ENCODE measurements around the gene SYMPK. TPM values are rescaled to one million over a fixed set of nuclear protein-coding genes. Genes with fewer than 3 reads are reported as not detected.

SYMPK gene
- polyA plus RNA-seq, 3 donors, result 59.7 to 76.5 (median 70.1) TPM

DNA sequence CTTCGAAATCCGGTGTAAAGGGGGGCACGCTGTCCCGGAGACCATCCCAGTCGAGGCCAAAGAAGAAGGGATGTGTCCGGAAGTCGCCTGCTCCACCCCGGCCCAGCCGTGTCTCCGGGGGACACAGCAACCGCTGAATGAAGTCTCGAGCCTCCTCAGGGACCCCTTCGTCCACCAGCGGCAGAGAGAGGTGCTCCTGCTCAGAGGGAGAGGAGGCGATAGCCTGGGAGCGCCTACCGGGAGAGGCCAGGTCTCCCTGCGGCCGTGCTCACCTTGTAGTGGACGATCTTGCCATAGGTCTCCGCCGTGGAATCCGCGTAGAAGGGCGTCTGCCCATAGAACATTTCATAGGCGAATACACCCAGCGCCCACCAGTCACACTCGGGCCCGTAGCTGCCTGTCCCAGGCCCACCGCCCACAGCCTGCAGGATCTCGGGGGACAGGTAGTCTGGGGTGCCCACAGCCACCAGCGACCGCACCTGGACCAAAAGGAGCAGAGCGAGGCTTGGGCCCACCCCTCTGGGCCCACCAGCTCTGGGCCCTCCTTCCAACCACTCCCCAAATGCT, 85.5 kb downstream of the SYMPK start:
- DNase-seq (ENCODE audit: extremely low read depth in 1 of 11, low read depth in 9 of 11, low spot score in 4 of 11), result no peak

GRCh38 chr19:45774765-45775164, 88.2 kb downstream of the SYMPK start:
- DNase-seq (ENCODE audit: extremely low read depth in 1 of 11, low read depth in 9 of 11, low spot score in 4 of 11), result no peak

GRCh38 chr19:45773384-45773783, 89.6 kb downstream of the SYMPK start:
- DNase-seq (ENCODE audit: extremely low read depth in 1 of 11, low read depth in 9 of 11, low spot score in 4 of 11), result no peak

- DNase-seq (ENCODE audit: extremely low read depth in 1 of 11, low read depth in 9 of 11, low spot score in 4 of 11), result no peak
Measured at GRCh38 chr19:45772912-45773311, 90.0 kb downstream of the SYMPK start.

GRCh38 chr19:45772130-45772840, 90.7 kb downstream of the SYMPK start:
- no peak for DNase-seq (ENCODE audit: extremely low read depth in 1 of 11, low read depth in 9 of 11, low spot score in 4 of 11)

DNA sequence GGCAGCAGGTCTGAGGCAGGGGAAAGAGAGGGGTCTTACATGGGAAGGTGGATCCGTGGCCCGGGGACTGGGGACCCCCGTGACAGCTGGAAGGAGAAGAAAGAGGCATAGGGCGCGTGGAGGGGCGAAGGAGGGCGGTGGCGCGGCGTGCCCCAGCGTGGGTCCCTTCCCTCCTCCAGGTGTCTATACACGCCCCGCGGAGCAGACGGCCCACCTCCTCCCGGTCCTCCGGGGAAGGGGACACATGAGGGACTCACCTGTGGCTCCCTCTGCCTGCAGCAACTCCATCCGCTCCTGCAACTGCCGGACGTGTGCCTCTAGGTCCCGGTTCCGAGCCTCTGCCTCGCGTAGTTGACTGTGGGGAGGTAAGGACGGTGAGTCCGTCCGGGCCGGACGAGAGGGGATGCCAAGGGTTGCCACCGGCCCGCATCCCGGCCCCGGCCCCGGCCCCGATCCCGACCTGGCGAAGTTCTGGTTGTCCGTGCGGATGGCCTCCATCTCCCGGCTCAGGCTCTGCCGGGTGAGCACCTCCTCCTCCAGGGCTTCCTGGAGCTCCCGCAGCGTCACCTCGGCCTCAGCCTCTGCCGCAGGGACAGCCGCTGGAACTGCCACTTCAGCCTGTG, 91.5 kb downstream of the SYMPK start:
- no peak for DNase-seq (ENCODE audit: extremely low read depth in 1 of 11, low read depth in 9 of 11, low spot score in 4 of 11)

- peak; percentile 89 to 98 (median 96) for DNase-seq (ENCODE audit: extremely low read depth in 1 of 11, low read depth in 9 of 11, low spot score in 4 of 11)
Measured at GRCh38 chr19:45770192-45771101, 92.5 kb downstream of the SYMPK start.

GRCh38 chr19:45769821-45770191, 93.1 kb downstream of the SYMPK start:
- no peak for DNase-seq (ENCODE audit: extremely low read depth in 1 of 11, low read depth in 9 of 11, low spot score in 4 of 11)

DNA sequence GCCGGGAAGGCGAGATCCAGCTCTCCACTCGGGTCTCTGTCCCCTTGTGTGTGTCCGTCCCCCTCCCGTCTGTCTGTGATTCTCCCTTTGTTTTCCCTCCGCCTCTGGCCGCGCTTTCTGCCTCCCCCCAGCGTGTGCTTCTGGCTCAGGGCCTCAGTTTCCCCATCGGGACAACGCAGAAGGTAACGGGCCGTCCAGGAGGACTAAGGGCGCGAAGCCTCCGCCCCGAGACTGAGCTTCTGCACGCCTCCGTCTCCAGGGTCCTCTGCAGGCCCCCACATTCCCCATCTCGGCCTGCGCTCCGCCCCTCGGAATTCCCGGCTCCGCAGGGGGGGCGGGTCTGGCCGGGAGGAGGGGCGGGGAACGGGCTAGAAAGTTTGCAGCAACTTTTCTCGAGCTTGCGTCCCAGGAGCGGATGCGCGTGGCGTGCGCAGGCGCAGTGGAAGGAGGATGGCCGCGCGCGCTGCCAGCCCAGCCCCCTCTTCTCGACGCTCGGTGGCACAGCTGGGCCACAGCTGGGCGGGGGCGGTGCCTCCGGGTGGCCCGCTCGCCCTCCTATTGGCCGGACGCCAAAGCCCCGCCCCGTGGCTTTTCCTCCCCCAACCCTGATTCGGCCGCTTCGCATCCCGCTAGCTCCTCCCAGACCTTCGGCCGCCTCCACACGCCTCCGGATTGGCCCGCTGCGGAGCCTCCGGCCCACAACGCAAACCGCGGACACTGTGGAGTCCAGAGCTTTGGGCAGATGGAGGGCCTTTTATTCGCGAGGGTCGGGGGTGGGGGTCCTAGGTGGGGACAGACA, 93.8 kb downstream of the SYMPK start, which contains the start of gene SIX5:
Gene SIX5, minus strand, starts transcription at position 269 of the 799 bp plus-strand sequence. CDS start 408 bp downstream, outside the sequence.
- DNase-seq (ENCODE audit: extremely low read depth in 1 of 11, low read depth in 9 of 11, low spot score in 4 of 11), result peak; percentile 94 to 99 (median 97)

- no peak for DNase-seq (ENCODE audit: extremely low read depth in 1 of 11, low read depth in 9 of 11, low spot score in 4 of 11)
Measured at GRCh38 chr19:45768655-45768983, 94.3 kb downstream of the SYMPK start.

GRCh38 chr19:45767881-45768654, 94.9 kb downstream of the SYMPK start:
- DNase-seq (ENCODE audit: extremely low read depth in 1 of 11, low read depth in 9 of 11, low spot score in 4 of 11), result peak in 5 of 11 donors; percentile 48 to 73 (median 54)

DNA sequence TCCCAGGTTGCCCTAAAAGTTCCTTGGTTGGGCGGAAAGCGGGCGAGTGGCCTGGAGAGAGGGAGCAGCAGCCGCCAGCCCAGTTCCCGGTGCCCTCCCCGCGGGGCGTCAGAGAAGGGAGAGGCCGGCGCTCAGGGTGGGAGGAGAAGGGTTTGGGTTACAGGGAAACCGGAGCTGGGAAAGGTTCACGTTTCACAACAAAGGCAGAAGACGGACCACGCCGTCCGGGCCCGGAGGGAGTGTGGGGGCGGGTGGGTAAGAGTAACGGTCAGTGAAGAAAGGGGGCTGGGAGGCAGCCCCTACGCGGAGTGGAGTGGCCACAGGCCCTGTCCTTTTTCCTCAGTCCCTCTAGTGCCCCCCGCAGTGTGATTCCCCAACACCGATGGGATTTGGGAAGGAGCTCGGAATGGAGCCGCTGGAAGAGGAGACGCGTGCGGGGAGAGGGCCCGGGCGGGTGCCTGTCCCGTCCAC, 95.5 kb downstream of the SYMPK start:
- peak in 10 of 11 donors; percentile 68 to 90 (median 84) for DNase-seq (ENCODE audit: extremely low read depth in 1 of 11, low read depth in 9 of 11, low spot score in 4 of 11)

DNA sequence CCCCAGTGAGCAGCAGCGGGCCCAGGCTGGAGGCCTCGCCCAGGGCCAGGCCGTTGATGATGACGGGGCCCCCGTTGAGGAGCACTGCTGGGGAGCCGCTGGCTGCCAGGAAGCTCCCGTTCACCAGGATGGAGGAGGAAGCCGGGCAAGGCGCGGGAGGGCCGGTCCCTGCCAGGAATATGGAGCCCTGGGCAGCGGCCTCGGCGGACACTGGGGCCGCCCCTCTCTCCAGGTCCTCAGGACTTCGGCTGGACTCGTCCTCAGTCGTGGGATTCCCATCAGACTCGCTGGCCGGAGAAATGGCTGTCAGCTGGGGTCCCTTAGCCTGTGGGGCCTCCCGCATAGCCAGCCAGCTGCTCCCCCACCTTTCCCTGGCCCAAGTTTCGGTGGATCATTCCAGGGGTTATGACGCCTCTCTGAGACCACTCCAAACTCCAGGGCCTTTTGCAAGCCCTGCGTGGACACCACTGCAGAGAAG, 96.0 kb downstream of the SYMPK start:
- DNase-seq (ENCODE audit: extremely low read depth in 1 of 11, low read depth in 9 of 11, low spot score in 4 of 11), result no peak

GRCh38 chr19:45766296-45766868, 96.6 kb downstream of the SYMPK start:
- DNase-seq (ENCODE audit: extremely low read depth in 1 of 11, low read depth in 9 of 11, low spot score in 4 of 11), result no peak

DNA sequence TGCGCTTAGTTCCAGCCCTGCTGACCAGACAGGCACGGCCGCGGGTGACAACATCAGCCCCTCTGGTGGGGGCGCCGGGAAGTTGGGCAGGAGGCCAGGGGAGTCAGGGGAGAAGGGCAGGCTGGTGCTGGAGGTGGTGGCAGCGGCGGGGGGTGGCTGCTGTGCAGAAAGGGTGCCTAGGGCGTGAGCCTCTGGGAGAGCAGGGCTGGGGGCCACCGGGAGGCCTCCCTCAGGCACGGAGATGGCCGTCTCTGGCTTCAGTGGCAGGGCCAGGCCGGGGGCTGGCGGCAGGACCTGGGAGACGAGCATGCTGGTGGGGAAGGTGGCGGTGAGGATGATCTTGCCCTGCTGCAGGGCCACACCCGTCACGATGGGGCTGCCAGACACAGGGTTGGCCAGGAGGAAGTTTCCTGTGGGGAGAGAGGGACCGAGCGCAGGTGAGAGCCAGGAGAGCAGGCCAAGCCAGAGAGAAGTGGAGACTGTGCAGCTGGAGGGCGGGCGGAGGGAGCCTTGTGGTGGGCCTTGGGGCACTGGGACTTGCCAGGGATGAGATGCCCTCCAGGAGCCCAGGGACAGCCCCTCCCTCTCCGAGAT, 97.1 kb downstream of the SYMPK start:
- no peak for DNase-seq (ENCODE audit: extremely low read depth in 1 of 11, low read depth in 9 of 11, low spot score in 4 of 11)
